OCI-LY3 (cell line): ENCODE data around the gene CASP7.
A peak's percentile ranks its signal among the peaks of the same experiment; 100 is the strongest.

ENCODE experiments used
- H2AFZ ChIP-seq: fragments of 200-600, 300-600 bp; shearing (Covaris generic); 2 replicates; pipeline ENCODE4 v1.6.0; 2014; ENCODE audit warnings: antibody characterized with exemption, low read depth, low read length
- H3K27ac ChIP-seq: fragments of 200-600, 300-600 bp; sonication (generic); 2 replicates; pipeline ENCODE4 v1.5.1; 2014; ENCODE audit warnings: mild to moderate bottlenecking, low read length, moderate library complexity, mixed read lengths
- H3K27me3 ChIP-seq: fragments of 200-600, 300-600 bp; sonication (generic); 2 replicates; pipeline ENCODE4 v1.6.1; 2014; ENCODE audit warnings: low read depth, low read length, mixed read lengths
- H3K36me3 ChIP-seq: fragments of 200-600, 300-600 bp; sonication (generic); replicated peaks from 2 replicates; pipeline ENCODE3; 2014; ENCODE audit warnings: low read depth, low read length, mixed read lengths
- H3K4me1 ChIP-seq: fragments of 300-600, 200-600 bp; sonication (generic); 2 replicates; pipeline ENCODE4 v1.6.1; 2014; ENCODE audit warnings: low read length, mixed read lengths
- H3K4me2 ChIP-seq: fragments of 200-600, 300-600 bp; sonication (generic); 2 replicates; pipeline ENCODE4 v1.6.1; 2014; ENCODE audit warnings: low read length, mixed read lengths
- H3K4me3 ChIP-seq: fragments of 300-600, 200-600 bp; sonication (generic); 2 replicates; pipeline ENCODE4 v1.5.1; 2014; ENCODE audit warnings: antibody characterized with exemption, mild to moderate bottlenecking, low read length, moderate library complexity
- H3K79me2 ChIP-seq: fragments of 300-600, 200-600 bp; shearing (Covaris generic); 2 replicates; pipeline ENCODE4 v1.6.1; 2014; ENCODE audit warnings: mild to moderate bottlenecking, low read length, mixed read lengths
- H3K9ac ChIP-seq: fragments of 300-600, 200-600 bp; shearing (Covaris generic); 2 replicates; pipeline ENCODE4 v1.6.0; 2014; ENCODE audit warnings: mild to moderate bottlenecking, low read length, moderate library complexity
- H3K9me3 ChIP-seq: fragments of 200-600, 300-600 bp; shearing (Covaris generic); 2 replicates; pipeline ENCODE4 v1.6.1; 2014; ENCODE audit warnings: low read length, mixed read lengths; ENCODE audit not compliant: insufficient read depth
- H4K20me1 ChIP-seq: fragments of 200-600, 300-600 bp; sonication (generic); 2 replicates; pipeline ENCODE4 v1.6.1; 2016; ENCODE audit warnings: low read length, mixed read lengths; ENCODE audit not compliant: insufficient read depth
- CTCF ChIP-seq: fragments of 200-600, 300-600 bp; sonication (generic); IDR thresholded peaks from 2 replicates; pipeline ENCODE4 v1.5.1; 2014; ENCODE audit warnings: antibody characterized with exemption, low read length, low read depth
- EZH2phosphoT487 ChIP-seq: fragments of 200-600 bp; shearing (Covaris generic); IDR thresholded peaks from 2 replicates; pipeline ENCODE4 v1.6.1; 2018; ENCODE audit warnings: antibody characterized with exemption, mixed run types, low read depth

Gene CASP7

GRCh38 chr10:113693348-113693747, 13.6 kb downstream of the CASP7 start:
- Histone ChIP-seq H2AFZ (no peak overlapping the region), H3K4me1 (no peaks in the 10 kb centered on the region), H3K9ac (no peak overlapping the region), H3K27ac (no peak overlapping the region), H3K9me3 (peaks cover 6% of the 10 kb centered on the region; the same call in 1 of the 2 replicates), H4K20me1 (no peaks in the 10 kb centered on the region), H3K79me2 (no peaks in the 10 kb centered on the region), H3K4me2 (no peak overlapping the region), H3K36me3 (no peaks in the 10 kb centered on the region), H3K4me3 (no peak overlapping the region), H3K27me3 (no peaks in the 10 kb centered on the region)
- TF ChIP-seq EZH2phosphoT487 (no peak), CTCF (no peak)

GRCh38 chr10:113695691-113696090, 16.0 kb downstream of the CASP7 start:
- no peaks in the 10 kb centered on the region for H3K36me3 ChIP-seq
- no peak overlapping the region for H2AFZ ChIP-seq
- H3K4me1 ChIP-seq, result no peaks in the 10 kb centered on the region
- no peak overlapping the region for H3K9ac ChIP-seq
- H3K4me3 ChIP-seq, result no peak overlapping the region
- no peaks in the 10 kb centered on the region for H3K27me3 ChIP-seq
- H3K9me3 ChIP-seq, result peaks cover 6% of the 10 kb centered on the region; the same call in 1 of the 2 replicates
- no peak overlapping the region for H3K4me2 ChIP-seq
- no peak overlapping the region for H3K27ac ChIP-seq
- H3K79me2 ChIP-seq, result no peaks in the 10 kb centered on the region
- TF ChIP-seq EZH2phosphoT487, result no peak
- no peak for TF ChIP-seq CTCF
- no peaks in the 10 kb centered on the region for H4K20me1 ChIP-seq

GRCh38 chr10:113697595-113697994, 17.9 kb downstream of the CASP7 start:
- H3K9ac ChIP-seq, result no peak overlapping the region

DNA sequence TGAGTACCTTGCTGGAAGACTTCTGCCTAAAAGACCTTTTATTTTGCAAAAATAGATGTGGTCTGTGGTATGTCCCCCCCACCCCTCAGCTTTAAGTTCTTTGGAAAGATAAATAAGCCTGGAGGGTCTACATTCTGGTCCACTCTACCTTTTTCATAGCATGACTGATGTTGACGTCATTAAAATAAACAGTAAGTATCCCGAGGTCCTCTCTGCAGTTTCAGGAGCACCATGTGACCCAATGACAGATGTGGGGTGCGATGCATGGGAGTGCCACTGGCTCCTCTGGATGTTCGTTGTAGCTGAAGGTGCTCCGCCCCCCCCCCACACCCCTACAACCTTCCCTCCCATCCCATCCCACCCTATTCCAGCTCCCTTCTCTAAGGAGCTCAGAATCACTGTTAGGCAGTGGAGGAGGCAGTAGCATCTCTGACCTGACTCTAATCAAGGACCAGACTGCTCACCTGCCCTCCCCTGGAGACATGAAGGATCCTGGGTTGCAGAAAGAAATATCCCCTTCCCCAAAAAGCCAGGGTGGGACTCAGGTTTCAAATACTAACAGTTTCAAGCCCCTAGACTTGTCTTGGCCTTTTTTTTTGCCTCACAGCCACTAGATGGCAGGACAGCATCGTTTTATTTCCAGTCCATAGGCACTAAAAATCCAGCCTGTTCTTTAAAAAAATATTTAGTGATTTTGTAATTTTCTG, 25.1 kb downstream of the CASP7 start:
- no peaks in the 10 kb centered on the region for H4K20me1 ChIP-seq
- no peaks in the 10 kb centered on the region for H3K36me3 ChIP-seq
- no peaks in the 10 kb centered on the region for H3K4me1 ChIP-seq
- no peaks in the 10 kb centered on the region for H3K9me3 ChIP-seq
- no peak overlapping the region for H3K27ac ChIP-seq
- no peak overlapping the region for H2AFZ ChIP-seq
- no peak overlapping the region for H3K4me3 ChIP-seq
- TF ChIP-seq CTCF (peak; percentile 60), EZH2phosphoT487 (no peak)
- no peak overlapping the region for H3K9ac ChIP-seq
- H3K4me2 ChIP-seq, result no peak overlapping the region
- no peaks in the 10 kb centered on the region for H3K27me3 ChIP-seq
- no peaks in the 10 kb centered on the region for H3K79me2 ChIP-seq

More at GRCh38 chr10:113697595-113697994, 17.9 kb downstream of the CASP7 start:
- no peaks in the 10 kb centered on the region for H4K20me1 ChIP-seq
- no peak overlapping the region for H3K27ac ChIP-seq
- H2AFZ ChIP-seq, result no peak overlapping the region
- H3K9me3 ChIP-seq, result peaks cover 6% of the 10 kb centered on the region; the same call in 1 of the 2 replicates
- H3K36me3 ChIP-seq, result no peaks in the 10 kb centered on the region
- TF ChIP-seq CTCF (no peak), EZH2phosphoT487 (no peak)
- no peaks in the 10 kb centered on the region for H3K4me1 ChIP-seq
- H3K27me3 ChIP-seq, result no peaks in the 10 kb centered on the region
- no peak overlapping the region for H3K4me2 ChIP-seq
- H3K4me3 ChIP-seq, result no peak overlapping the region
- no peaks in the 10 kb centered on the region for H3K79me2 ChIP-seq
